T-helper 1 cell treated with Interleukin-12 subunit alpha and Interleukin-12 subunit beta and Interleukin-4 antibody, amounts not matched to agents 30 μg/mL and 1 μg/mL, for 36 hours (primary cell): ENCODE measurements around the gene ALPL.

Source experiments
- H3K27ac Mint-ChIP-seq: one replicate; pipeline ENCODE4 v1.8.0; 2021; ENCODE audit warnings: mild to moderate bottlenecking, mixed read lengths
- H3K27me3 Mint-ChIP-seq: one replicate; pipeline ENCODE4 v1.8.0; 2021; ENCODE audit warnings: low read depth, mixed read lengths
- H3K36me3 Mint-ChIP-seq: one replicate; pipeline ENCODE4 v1.8.0; 2021; ENCODE audit warnings: low read depth, mixed read lengths
- H3K4me1 Mint-ChIP-seq: one replicate; pipeline ENCODE4 v1.8.0; 2021; ENCODE audit warnings: low read depth, mixed read lengths
- H3K4me3 Mint-ChIP-seq: one replicate; pipeline ENCODE4 v1.8.0; 2021; ENCODE audit warnings: mild to moderate bottlenecking, moderate library complexity, mixed read lengths
- H3K9me3 Mint-ChIP-seq: one replicate; pipeline ENCODE4 v1.8.0; 2021; ENCODE audit warnings: mixed read lengths

Gene ALPL

GRCh38 chr1:21496063-21496462 is 13.2 kb upstream of the ALPL start:
- H3K4me3 Mint-ChIP-seq, result no peak overlapping the region
- peaks cover 15% of the 10 kb centered on the region for H3K27me3 Mint-ChIP-seq
- H3K36me3 Mint-ChIP-seq, result no peaks in the 10 kb centered on the region
- H3K27ac Mint-ChIP-seq, result no peak overlapping the region
- no peaks in the 10 kb centered on the region for H3K4me1 Mint-ChIP-seq
- no peaks in the 10 kb centered on the region for H3K9me3 Mint-ChIP-seq

GRCh38 chr1:21496886-21497285 is 12.3 kb upstream of the ALPL start:
- H3K4me1 Mint-ChIP-seq, result no peaks in the 10 kb centered on the region
- H3K4me3 Mint-ChIP-seq, result no peak overlapping the region
- no peaks in the 10 kb centered on the region for H3K9me3 Mint-ChIP-seq
- H3K27me3 Mint-ChIP-seq, result peaks cover 15% of the 10 kb centered on the region
- H3K27ac Mint-ChIP-seq, result no peak overlapping the region
- no peaks in the 10 kb centered on the region for H3K36me3 Mint-ChIP-seq

GRCh38 chr1:21497466-21498061 is 11.7 kb upstream of the ALPL start:
- no peaks in the 10 kb centered on the region for H3K9me3 Mint-ChIP-seq
- H3K36me3 Mint-ChIP-seq, result no peaks in the 10 kb centered on the region
- no peak overlapping the region for H3K4me3 Mint-ChIP-seq
- peaks cover 11% of the 10 kb centered on the region for H3K27me3 Mint-ChIP-seq
- no peak overlapping the region for H3K27ac Mint-ChIP-seq
- no peaks in the 10 kb centered on the region for H3K4me1 Mint-ChIP-seq

GRCh38 chr1:21499283-21499950 is 9.8 kb upstream of the ALPL start:
- H3K36me3 Mint-ChIP-seq, result no peaks in the 10 kb centered on the region
- H3K4me1 Mint-ChIP-seq, result no peaks in the 10 kb centered on the region
- H3K27me3 Mint-ChIP-seq, result peaks cover 11% of the 10 kb centered on the region
- no peaks in the 10 kb centered on the region for H3K9me3 Mint-ChIP-seq
- no peak overlapping the region for H3K27ac Mint-ChIP-seq
- no peak overlapping the region for H3K4me3 Mint-ChIP-seq

GRCh38 chr1:21503706-21504377 is 5.4 kb upstream of the ALPL start:
- H3K9me3 Mint-ChIP-seq, result no peaks in the 10 kb centered on the region
- no peak overlapping the region for H3K27ac Mint-ChIP-seq
- H3K4me3 Mint-ChIP-seq, result no peak overlapping the region
- H3K4me1 Mint-ChIP-seq, result peaks cover 2% of the 10 kb centered on the region
- no peaks in the 10 kb centered on the region for H3K36me3 Mint-ChIP-seq
- H3K27me3 Mint-ChIP-seq, result peaks cover 24% of the 10 kb centered on the region

GRCh38 chr1:21506804-21507203 is 2.4 kb upstream of the ALPL start:
- peaks cover 4% of the 10 kb centered on the region for H3K4me1 Mint-ChIP-seq
- peaks cover 44% of the 10 kb centered on the region for H3K27me3 Mint-ChIP-seq
- H3K27ac Mint-ChIP-seq, result no peak overlapping the region
- no peaks in the 10 kb centered on the region for H3K9me3 Mint-ChIP-seq
- no peak overlapping the region for H3K4me3 Mint-ChIP-seq
- H3K36me3 Mint-ChIP-seq, result no peaks in the 10 kb centered on the region

GRCh38 chr1:21507511-21508270 is 1.5 kb upstream of the ALPL start:
- H3K27ac Mint-ChIP-seq, result no peak overlapping the region
- H3K4me1 Mint-ChIP-seq, result peaks cover 4% of the 10 kb centered on the region
- peaks cover 44% of the 10 kb centered on the region for H3K27me3 Mint-ChIP-seq
- H3K4me3 Mint-ChIP-seq, result no peak overlapping the region
- H3K9me3 Mint-ChIP-seq, result no peaks in the 10 kb centered on the region
- no peaks in the 10 kb centered on the region for H3K36me3 Mint-ChIP-seq

- Mint-ChIP-seq H3K27me3 (peaks cover 44% of the 10 kb centered on the region), H3K4me3 (peak overlapping the region; percentile 65), H3K4me1 (peaks cover 4% of the 10 kb centered on the region), H3K27ac (no peak overlapping the region), H3K36me3 (no peaks in the 10 kb centered on the region), H3K9me3 (no peaks in the 10 kb centered on the region)
Measured at GRCh38 chr1:21508580-21509350, 458 bp upstream of the ALPL start.

GRCh38 chr1:21510113-21510493 is 880 bp downstream of the ALPL start:
- H3K27me3 Mint-ChIP-seq, result peaks cover 44% of the 10 kb centered on the region
- no peaks in the 10 kb centered on the region for H3K9me3 Mint-ChIP-seq
- peaks cover 4% of the 10 kb centered on the region for H3K4me1 Mint-ChIP-seq
- H3K4me3 Mint-ChIP-seq, result no peak overlapping the region
- no peaks in the 10 kb centered on the region for H3K36me3 Mint-ChIP-seq
- H3K27ac Mint-ChIP-seq, result no peak overlapping the region

- Mint-ChIP-seq H3K4me3 (no peak overlapping the region), H3K36me3 (no peaks in the 10 kb centered on the region), H3K27me3 (peaks cover 44% of the 10 kb centered on the region)
Measured at GRCh38 chr1:21510885-21511578, 1.8 kb downstream of the ALPL start.

GRCh38 chr1:21511579-21512522 is 2.6 kb downstream of the ALPL start:
- H3K4me3 Mint-ChIP-seq, result no peak overlapping the region
- no peak overlapping the region for H3K27ac Mint-ChIP-seq
- H3K4me1 Mint-ChIP-seq, result peaks cover 4% of the 10 kb centered on the region
- no peaks in the 10 kb centered on the region for H3K9me3 Mint-ChIP-seq
- no peaks in the 10 kb centered on the region for H3K36me3 Mint-ChIP-seq
- peaks cover 45% of the 10 kb centered on the region for H3K27me3 Mint-ChIP-seq

More at GRCh38 chr1:21510885-21511578, 1.8 kb downstream of the ALPL start:
- Mint-ChIP-seq H3K27ac (no peak overlapping the region), H3K9me3 (no peaks in the 10 kb centered on the region), H3K4me1 (peaks cover 4% of the 10 kb centered on the region)

GRCh38 chr1:21514245-21514644 is 5.0 kb downstream of the ALPL start:
- Mint-ChIP-seq H3K4me3 (no peak overlapping the region), H3K27me3 (peaks cover 22% of the 10 kb centered on the region), H3K36me3 (no peaks in the 10 kb centered on the region), H3K27ac (no peak overlapping the region), H3K4me1 (no peaks in the 10 kb centered on the region), H3K9me3 (no peaks in the 10 kb centered on the region)

GRCh38 chr1:21517161-21517589 is 8.0 kb downstream of the ALPL start:
- no peak overlapping the region for H3K27ac Mint-ChIP-seq
- no peaks in the 10 kb centered on the region for H3K9me3 Mint-ChIP-seq
- no peaks in the 10 kb centered on the region for H3K36me3 Mint-ChIP-seq
- no peak overlapping the region for H3K4me3 Mint-ChIP-seq
- H3K4me1 Mint-ChIP-seq, result no peaks in the 10 kb centered on the region
- H3K27me3 Mint-ChIP-seq, result peaks cover 4% of the 10 kb centered on the region
